T-helper 2 cell treated with Interferon-gamma antibody and Interleukin-4, amounts not matched to agents 5 μg/mL and 100 μg/mL, for 36 hours (primary cell): ENCODE results near the gene ARPP21.

Experiments
- DNase-seq: peaks from one replicate; pipeline ENCODE4 v3.0.0; 2021; ENCODE audit warnings: low spot score
- H3K27ac Mint-ChIP-seq: one replicate; pipeline ENCODE4 v1.8.0; 2021; ENCODE audit warnings: mild to moderate bottlenecking, mixed read lengths
- H3K27me3 Mint-ChIP-seq: one replicate; pipeline ENCODE4 v1.8.0; 2021; ENCODE audit warnings: low read depth, mixed read lengths
- H3K36me3 Mint-ChIP-seq: one replicate; pipeline ENCODE4 v1.8.0; 2021; ENCODE audit warnings: low read depth, mixed read lengths
- H3K4me1 Mint-ChIP-seq: one replicate; pipeline ENCODE4 v1.8.0; 2021; ENCODE audit warnings: low read depth, mixed read lengths
- H3K4me3 Mint-ChIP-seq: one replicate; pipeline ENCODE4 v1.8.0; 2022; ENCODE audit warnings: mild to moderate bottlenecking, moderate library complexity, mixed read lengths
- H3K9me3 Mint-ChIP-seq: one replicate; pipeline ENCODE4 v1.8.0; 2021; ENCODE audit warnings: mixed read lengths

The ARPP21 gene

DNA sequence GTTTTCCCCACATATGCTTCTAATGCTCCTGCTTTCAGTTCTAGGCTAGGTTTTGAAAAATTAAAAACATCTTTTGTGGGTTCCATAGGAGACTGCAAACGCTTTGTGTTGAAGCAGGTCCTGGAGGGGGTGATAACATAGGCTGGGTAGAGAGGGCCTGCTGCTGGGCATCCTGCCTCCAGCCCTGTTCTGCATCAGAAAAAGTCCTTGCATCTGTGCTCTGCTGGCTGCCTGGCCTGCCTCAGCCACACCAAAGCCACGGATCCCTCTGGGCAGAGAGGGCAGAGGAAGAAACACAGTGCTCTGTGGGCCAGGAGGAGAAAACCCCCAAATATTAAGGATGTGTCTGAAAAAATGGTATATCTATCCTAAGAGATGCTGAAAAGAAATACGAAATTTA lies 3.9 kb upstream of the ARPP21 start:
- no peak overlapping the region for H3K4me3 Mint-ChIP-seq
- no peaks in the 10 kb centered on the region for H3K9me3 Mint-ChIP-seq
- no peaks in the 10 kb centered on the region for H3K36me3 Mint-ChIP-seq
- no peak for DNase-seq
- no peak overlapping the region for H3K27ac Mint-ChIP-seq
- H3K4me1 Mint-ChIP-seq, result peaks cover 4% of the 10 kb centered on the region
- peaks cover 24% of the 10 kb centered on the region for H3K27me3 Mint-ChIP-seq

- Mint-ChIP-seq H3K4me1 (peaks cover 4% of the 10 kb centered on the region), H3K9me3 (no peaks in the 10 kb centered on the region), H3K27me3 (peaks cover 31% of the 10 kb centered on the region), H3K27ac (no peak overlapping the region), H3K4me3 (no peak overlapping the region), H3K36me3 (no peaks in the 10 kb centered on the region)
- DNase-seq, result no peak
These were observed 3.2 kb upstream of the ARPP21 start for GRCh38 chr3:35635926-35636683.

GRCh38 chr3:35638251-35638979 lies 910 bp upstream of the ARPP21 start:
- Mint-ChIP-seq H3K4me3 (no peak overlapping the region), H3K36me3 (no peaks in the 10 kb centered on the region), H3K27me3 (peaks cover 37% of the 10 kb centered on the region), H3K27ac (no peak overlapping the region), H3K4me1 (peaks cover 4% of the 10 kb centered on the region), H3K9me3 (no peaks in the 10 kb centered on the region)
- DNase-seq, result no peak

GRCh38 chr3:35638980-35639253 lies 408 bp upstream of the ARPP21 start:
- Mint-ChIP-seq H3K27ac (no peak overlapping the region), H3K4me3 (no peak overlapping the region), H3K36me3 (no peaks in the 10 kb centered on the region), H3K9me3 (no peaks in the 10 kb centered on the region), H3K27me3 (peaks cover 40% of the 10 kb centered on the region), H3K4me1 (peaks cover 4% of the 10 kb centered on the region)
- no peak for DNase-seq

GRCh38 chr3:35640190-35641165 lies 1.2 kb downstream of the ARPP21 start:
- DNase-seq, result no peak
- Mint-ChIP-seq H3K36me3 (no peaks in the 10 kb centered on the region), H3K27me3 (peaks cover 40% of the 10 kb centered on the region), H3K4me3 (peak overlapping the region; percentile 67), H3K27ac (no peak overlapping the region), H3K9me3 (no peaks in the 10 kb centered on the region), H3K4me1 (peaks cover 4% of the 10 kb centered on the region)

GRCh38 chr3:35641331-35641730 lies 2.0 kb downstream of the ARPP21 start:
- no peaks in the 10 kb centered on the region for H3K9me3 Mint-ChIP-seq
- no peaks in the 10 kb centered on the region for H3K36me3 Mint-ChIP-seq
- peaks cover 4% of the 10 kb centered on the region for H3K4me1 Mint-ChIP-seq
- H3K4me3 Mint-ChIP-seq, result no peak overlapping the region
- H3K27me3 Mint-ChIP-seq, result peaks cover 40% of the 10 kb centered on the region
- no peak overlapping the region for H3K27ac Mint-ChIP-seq
- no peak for DNase-seq

GRCh38 chr3:35641920-35642527 lies 2.7 kb downstream of the ARPP21 start:
- H3K4me3 Mint-ChIP-seq, result no peak overlapping the region
- no peak overlapping the region for H3K27ac Mint-ChIP-seq
- no peaks in the 10 kb centered on the region for H3K36me3 Mint-ChIP-seq
- peaks cover 4% of the 10 kb centered on the region for H3K4me1 Mint-ChIP-seq
- DNase-seq, result no peak
- H3K27me3 Mint-ChIP-seq, result peaks cover 40% of the 10 kb centered on the region
- H3K9me3 Mint-ChIP-seq, result no peaks in the 10 kb centered on the region

DNA sequence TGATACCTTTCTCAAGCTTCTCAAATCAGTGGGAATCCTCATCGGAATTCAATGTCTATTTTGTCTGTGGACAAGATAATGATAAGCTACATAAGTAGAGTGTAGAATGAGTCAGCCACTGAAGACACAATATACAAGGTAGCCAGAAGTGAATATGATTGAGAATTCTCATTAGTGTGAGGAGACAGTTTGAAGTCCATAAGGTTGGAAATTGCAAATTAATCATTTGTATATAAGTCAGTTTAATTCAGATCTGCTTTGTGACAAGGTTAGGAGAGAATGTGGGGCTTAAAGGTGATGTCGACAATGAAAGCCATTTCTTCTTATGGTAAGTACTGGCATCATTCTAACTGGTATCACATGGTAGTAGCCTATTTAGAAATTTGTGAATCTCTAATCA lies 4.2 kb downstream of the ARPP21 start:
- no peak for DNase-seq
- Mint-ChIP-seq H3K36me3 (no peaks in the 10 kb centered on the region), H3K27ac (no peak overlapping the region), H3K27me3 (peaks cover 32% of the 10 kb centered on the region), H3K4me1 (peaks cover 4% of the 10 kb centered on the region), H3K4me3 (no peak overlapping the region), H3K9me3 (no peaks in the 10 kb centered on the region)

DNA sequence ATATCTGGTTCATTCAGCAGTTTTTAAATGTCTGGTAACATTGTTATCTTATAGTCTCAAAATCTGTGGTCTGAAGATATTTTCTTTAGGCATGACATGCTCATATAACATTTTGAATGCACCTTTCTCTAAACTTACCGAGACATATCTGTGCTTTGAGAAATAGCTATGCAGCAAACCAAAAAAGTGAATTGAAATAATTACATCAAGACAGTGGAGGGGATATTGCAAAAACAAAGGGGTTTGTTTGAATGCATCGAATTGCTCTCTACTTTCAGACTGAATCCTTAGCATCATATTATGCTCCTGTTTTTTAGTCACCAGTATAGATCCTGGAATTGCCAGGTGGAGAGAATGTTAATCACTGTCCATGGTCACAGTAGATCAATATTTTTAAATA lies 5.1 kb downstream of the ARPP21 start:
- Mint-ChIP-seq H3K27me3 (peaks cover 25% of the 10 kb centered on the region), H3K9me3 (no peaks in the 10 kb centered on the region), H3K36me3 (no peaks in the 10 kb centered on the region), H3K4me1 (peaks cover 4% of the 10 kb centered on the region), H3K27ac (no peak overlapping the region), H3K4me3 (no peak overlapping the region)
- DNase-seq, result no peak

DNA sequence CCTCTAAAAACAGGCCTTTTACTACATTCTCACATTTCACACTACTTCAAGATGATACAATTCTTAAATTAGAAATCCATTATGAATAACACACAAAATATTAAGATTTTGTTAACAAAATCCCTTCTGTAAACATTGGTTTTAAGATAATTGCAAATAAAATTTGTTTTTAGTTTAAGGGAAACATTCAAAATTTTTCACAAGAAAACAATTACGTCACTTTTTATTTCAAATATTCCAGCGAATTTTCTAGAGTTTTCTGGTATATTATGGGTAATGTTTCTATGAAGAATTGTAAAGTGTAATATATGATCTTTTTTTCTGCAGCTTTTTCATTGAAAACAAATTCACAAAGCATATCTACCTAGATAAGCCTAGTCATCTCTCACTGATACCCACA lies 5.9 kb downstream of the ARPP21 start:
- Mint-ChIP-seq H3K9me3 (no peaks in the 10 kb centered on the region), H3K27ac (no peak overlapping the region), H3K36me3 (no peaks in the 10 kb centered on the region), H3K27me3 (peaks cover 18% of the 10 kb centered on the region), H3K4me1 (no peaks in the 10 kb centered on the region), H3K4me3 (no peak overlapping the region)
- no peak for DNase-seq

DNA sequence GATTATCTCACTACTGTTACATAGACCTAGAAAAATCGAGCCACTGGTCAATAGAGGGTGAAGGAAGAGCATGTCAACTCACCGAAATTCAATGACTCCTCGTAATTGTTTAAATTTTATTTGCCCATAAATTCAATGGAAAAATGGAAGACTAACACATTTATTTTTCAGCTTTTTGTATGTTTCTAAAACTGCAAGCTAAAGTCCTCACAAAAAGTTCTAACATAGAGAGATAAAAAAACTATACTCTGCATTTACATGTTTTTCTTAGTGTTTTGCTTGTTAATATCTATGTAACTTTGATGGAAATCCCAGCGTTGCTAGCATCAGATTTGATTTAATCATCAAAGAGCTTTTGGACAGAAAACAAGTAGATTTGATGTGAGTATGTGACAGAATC lies 6.8 kb downstream of the ARPP21 start:
- no peaks in the 10 kb centered on the region for H3K9me3 Mint-ChIP-seq
- H3K27ac Mint-ChIP-seq, result no peak overlapping the region
- no peak for DNase-seq
- H3K4me1 Mint-ChIP-seq, result no peaks in the 10 kb centered on the region
- H3K27me3 Mint-ChIP-seq, result peaks cover 13% of the 10 kb centered on the region
- no peaks in the 10 kb centered on the region for H3K36me3 Mint-ChIP-seq
- no peak overlapping the region for H3K4me3 Mint-ChIP-seq

DNA sequence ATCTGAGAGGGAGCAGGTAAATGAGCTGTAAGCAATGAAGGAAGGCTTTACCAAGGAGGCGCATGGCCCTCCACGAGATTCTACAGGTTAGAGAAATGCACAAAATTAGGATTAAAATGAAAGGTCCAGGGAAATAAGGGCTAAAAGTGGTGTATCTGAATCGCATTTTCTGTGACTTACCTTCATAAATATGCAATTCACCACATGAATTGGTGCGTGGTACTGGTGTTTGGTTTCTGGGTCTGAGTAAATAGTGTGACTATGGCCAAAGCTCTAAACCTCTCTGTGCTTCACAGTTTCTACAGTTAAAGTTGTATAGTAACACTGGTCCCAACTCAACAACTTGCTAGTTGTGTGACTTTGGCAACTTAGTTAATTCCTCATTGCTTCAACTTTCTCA lies 8.1 kb downstream of the ARPP21 start:
- DNase-seq, result no peak
- Mint-ChIP-seq H3K9me3 (no peaks in the 10 kb centered on the region), H3K36me3 (no peaks in the 10 kb centered on the region), H3K27ac (no peak overlapping the region), H3K4me1 (no peaks in the 10 kb centered on the region), H3K27me3 (peaks cover 8% of the 10 kb centered on the region), H3K4me3 (no peak overlapping the region)

DNA sequence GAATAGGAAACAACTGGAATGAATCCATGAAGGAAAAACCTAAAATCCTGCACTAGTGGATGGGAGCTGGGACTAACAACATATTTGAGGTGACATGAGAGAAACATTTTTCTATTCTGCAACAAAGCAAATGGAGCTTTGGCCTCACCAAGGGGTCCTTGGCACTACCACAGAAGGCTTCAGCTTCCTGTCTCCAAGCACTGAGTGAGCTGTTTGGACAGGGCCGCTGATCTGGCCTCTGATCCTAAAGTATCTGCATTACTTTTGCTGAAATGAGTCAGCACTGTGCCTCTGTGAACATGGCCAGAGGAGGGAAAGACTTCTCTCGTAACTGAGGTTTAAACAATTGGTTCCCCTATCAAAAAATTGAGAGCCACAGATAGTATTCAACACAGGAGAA lies 9.0 kb downstream of the ARPP21 start:
- no peaks in the 10 kb centered on the region for H3K36me3 Mint-ChIP-seq
- H3K27me3 Mint-ChIP-seq, result peaks cover 8% of the 10 kb centered on the region
- no peak for DNase-seq
- H3K4me3 Mint-ChIP-seq, result no peak overlapping the region
- no peaks in the 10 kb centered on the region for H3K4me1 Mint-ChIP-seq
- no peaks in the 10 kb centered on the region for H3K9me3 Mint-ChIP-seq
- H3K27ac Mint-ChIP-seq, result no peak overlapping the region

DNA sequence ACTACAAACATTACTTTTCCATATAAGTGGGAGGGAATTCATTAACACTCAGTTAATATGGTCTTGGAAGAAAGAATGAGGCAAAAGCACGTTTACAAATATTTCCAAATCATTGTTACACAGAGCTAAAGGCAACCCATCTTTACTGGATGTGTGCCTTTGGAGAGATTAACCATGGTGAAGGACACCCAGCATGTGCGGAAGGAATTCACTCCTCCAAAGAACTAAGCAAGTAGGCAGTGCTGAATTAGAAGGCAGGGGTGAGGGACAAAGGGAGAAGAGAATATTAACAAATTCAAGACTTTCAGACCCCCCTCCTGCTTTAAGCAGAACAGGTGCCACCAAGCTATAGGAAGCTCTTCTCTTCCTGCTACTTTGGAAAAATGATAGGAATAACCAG lies 10.1 kb downstream of the ARPP21 start:
- Mint-ChIP-seq H3K27me3 (peaks cover 4% of the 10 kb centered on the region), H3K4me1 (peaks cover under 1% of the 10 kb centered on the region), H3K4me3 (no peak overlapping the region), H3K9me3 (no peaks in the 10 kb centered on the region), H3K36me3 (no peaks in the 10 kb centered on the region), H3K27ac (no peak overlapping the region)
- DNase-seq, result no peak
